NCI-H1105 (cell line): ENCODE measurements around the gene STH.
"Not testable (repeated sequence)": the region's sequence is repeated elsewhere in the genome, so short reads cannot be mapped to it uniquely, and the experiment has no call there.

Experiments used
- DNase-seq: peaks from one replicate; lab custom pipeline; 2025; lab: John Stamatoyannopoulos, UW

STH gene

GRCh38 chr17:45998987-45999899 is at the start of gene STH:
Gene STH (plus strand): TSS chr17:45999250. CDS start chr17:45999280, 30 bp downstream.
- no peak for DNase-seq

GRCh38 chr17:45949755-45950320 is 49.2 kb upstream of the STH start:
- no peak for DNase-seq

- no peak for DNase-seq
These were observed 48.2 kb upstream of the STH start for GRCh38 chr17:45950888-45951287.

GRCh38 chr17:45951403-45951802 is 47.6 kb upstream of the STH start:
- DNase-seq = no peak

GRCh38 chr17:45951941-45952340 is 47.1 kb upstream of the STH start:
- DNase-seq = no peak

- DNase-seq = no peak
These were observed 46.2 kb upstream of the STH start for GRCh38 chr17:45952814-45953320.

GRCh38 chr17:45953561-45953960 is 45.5 kb upstream of the STH start:
- DNase-seq = no peak

- no peak for DNase-seq
These were observed 44.1 kb upstream of the STH start for GRCh38 chr17:45954914-45955313.

GRCh38 chr17:45955326-45955725 is 43.7 kb upstream of the STH start:
- no peak for DNase-seq

- no peak for DNase-seq
These were observed 43.0 kb upstream of the STH start for GRCh38 chr17:45956090-45956489.

GRCh38 chr17:45956746-45957145 is 42.3 kb upstream of the STH start:
- DNase-seq = not testable (repeated sequence)

GRCh38 chr17:45958307-45958706 is 40.7 kb upstream of the STH start:
- no peak for DNase-seq

GRCh38 chr17:45958994-45959665 is 39.9 kb upstream of the STH start:
- DNase-seq = no peak

GRCh38 chr17:45960311-45960710 is 38.7 kb upstream of the STH start:
- no peak for DNase-seq

GRCh38 chr17:45961206-45961605 is 37.8 kb upstream of the STH start:
- DNase-seq = no peak

- no peak for DNase-seq
These were observed 36.7 kb upstream of the STH start for GRCh38 chr17:45962221-45962972.

- DNase-seq = no peak
These were observed 35.8 kb upstream of the STH start for GRCh38 chr17:45963283-45963682.

GRCh38 chr17:45963889-45964288 is 35.2 kb upstream of the STH start:
- DNase-seq = no peak

- DNase-seq = no peak
These were observed 34.4 kb upstream of the STH start for GRCh38 chr17:45964634-45965033.

GRCh38 chr17:45965812-45966211 is 33.2 kb upstream of the STH start:
- DNase-seq = no peak

GRCh38 chr17:45966606-45967280 is 32.3 kb upstream of the STH start:
- no peak for DNase-seq
